SK-N-SH treated with all-trans-retinoic acid at 6 μM for 48 hours (cell line): ENCODE measurements around the gene CCDC178.

Source experiments
- BACH2 ChIP-seq: fragments of 250-450 bp; sonication (Bioruptor Pico); IDR thresholded peaks from 2 replicates; pipeline ENCODE4 v1.9.0; 2021; ENCODE audit warnings: mild to moderate bottlenecking, borderline replicate concordance
- CSRNP3 ChIP-seq: fragments of 250-450 bp; sonication (Bioruptor Pico); IDR thresholded peaks from 2 replicates; pipeline ENCODE4 v1.5.1; 2021; ENCODE audit warnings: mild to moderate bottlenecking, moderate library complexity
- ESRRG ChIP-seq: fragments of 250-450 bp; sonication (Bioruptor Pico); IDR thresholded peaks from 2 replicates; pipeline ENCODE4 v1.6.1; 2021; ENCODE audit warnings: mild to moderate bottlenecking
- PPARA ChIP-seq: fragments of 250-450 bp; sonication (Bioruptor Pico); IDR thresholded peaks from 2 replicates; pipeline ENCODE4 v1.5.0; 2020; ENCODE audit warnings: mild to moderate bottlenecking, borderline replicate concordance
- TOX ChIP-seq: fragments of 250-450 bp; sonication (Bioruptor Pico); IDR thresholded peaks from 2 replicates; pipeline ENCODE4 v1.8.0; 2021; ENCODE audit warnings: mild to moderate bottlenecking, moderate library complexity, borderline replicate concordance
- ZFP3 ChIP-seq: fragments of 250-450 bp; sonication (Bioruptor Pico); IDR thresholded peaks from 2 replicates; pipeline ENCODE4 v1.5.0; 2020; ENCODE audit warnings: mild to moderate bottlenecking, moderate library complexity
- ZNF8 ChIP-seq: fragments of 450-650 bp; formaldehyde crosslinking; IDR thresholded peaks from 2 replicates; pipeline ENCODE4 v1.5.0; 2020; ENCODE audit warnings: mild to moderate bottlenecking, moderate library complexity

GRCh38 chr18:33161131-33161530 is 279.4 kb downstream of the CCDC178 start:
- TF ChIP-seq PPARA (no peak), ESRRG (CRISPR knock-in tag) (no peak), ZNF8 (no peak), TOX (CRISPR knock-in tag) (no peak), CSRNP3 (CRISPR knock-in tag) (no peak), ZFP3 (CRISPR knock-in tag) (no peak), BACH2 (CRISPR knock-in tag) (no peak)
